MM.1S (cell line): ENCODE measurements around the gene ANO10.

Source experiments
- DNase-seq: peaks from one replicate; pipeline ENCODE4 v3.0.0-alpha.2; 2015
- H2AFZ ChIP-seq: fragments of 300-600 bp; sonication (generic); 2 replicates; pipeline ENCODE4 v1.6.0; 2016; ENCODE audit warnings: antibody characterized with exemption, low read length
- H3F3A ChIP-seq: fragments of 300-600 bp; sonication (generic); 2 replicates; pipeline ENCODE4 v1.6.1; 2016; ENCODE audit warnings: mild to moderate bottlenecking, antibody characterized with exemption, low read length, moderate library complexity, mixed read lengths; ENCODE audit not compliant: insufficient read depth
- H3K27ac ChIP-seq: fragments of 300-600 bp; sonication (generic); 2 replicates; pipeline ENCODE4 v1.5.1; 2016; ENCODE audit warnings: mild to moderate bottlenecking, low read length
- H3K27me3 ChIP-seq: fragments of 300-600 bp; sonication (generic); replicated peaks from 2 replicates; pipeline ENCODE4 v1.6.0; 2016; ENCODE audit warnings: low read length; ENCODE audit not compliant: insufficient read depth
- H3K36me3 ChIP-seq: fragments of 300-600 bp; sonication (generic); replicated peaks from 2 replicates; pipeline ENCODE4 v1.6.1; 2016; ENCODE audit warnings: mild to moderate bottlenecking, low read length, mixed read lengths; ENCODE audit not compliant: insufficient read depth
- H3K4me1 ChIP-seq: fragments of 300-600 bp; sonication (generic); 2 replicates; pipeline ENCODE4 v1.6.1; 2016; ENCODE audit warnings: low read length, mixed read lengths
- H3K4me2 ChIP-seq: fragments of 300-600 bp; sonication (generic); 2 replicates; pipeline ENCODE4 v1.6.0; 2016; ENCODE audit warnings: low read depth, low read length
- H3K4me3 ChIP-seq: fragments of 300-600 bp; sonication (generic); 2 replicates; pipeline ENCODE4 v1.5.1; 2016; ENCODE audit warnings: low read length, mixed read lengths
- H3K79me2 ChIP-seq: fragments of 300-600 bp; sonication (generic); 2 replicates; pipeline ENCODE4 v1.6.1; 2016; ENCODE audit warnings: mixed run types, low read length, mixed read lengths
- H3K9ac ChIP-seq: fragments of 300-600 bp; sonication (generic); 2 replicates; pipeline ENCODE4 v1.6.1; 2016; ENCODE audit warnings: low read length, mixed read lengths
- H3K9me2 ChIP-seq: fragments of 300-600 bp; sonication (generic); replicated peaks from 2 replicates; pipeline ENCODE4 v1.6.1; 2016; ENCODE audit warnings: mild to moderate bottlenecking, low read length, mixed read lengths; ENCODE audit not compliant: insufficient read depth
- H3K9me3 ChIP-seq: fragments of 300-600 bp; sonication (generic); replicated peaks from 2 replicates; pipeline ENCODE4 v1.6.1; 2016; ENCODE audit warnings: mild to moderate bottlenecking, low read length, mixed read lengths; ENCODE audit not compliant: insufficient read depth
- H4K20me1 ChIP-seq: fragments of 300-600 bp; sonication (generic); 2 replicates; pipeline ENCODE4 v1.6.1; 2016; ENCODE audit warnings: mild to moderate bottlenecking, low read length, moderate library complexity, mixed read lengths; ENCODE audit not compliant: insufficient read depth
- CTCF ChIP-seq: fragments of 300-600 bp; sonication (generic); IDR thresholded peaks from 2 replicates; pipeline ENCODE4 v1.5.1; 2016; ENCODE audit warnings: antibody characterized with exemption, low read length, mixed read lengths
- EZH2 ChIP-seq: fragments of 300-600 bp; sonication (generic); optimal IDR thresholded peaks from 2 replicates; pipeline ENCODE3; 2017; ENCODE audit warnings: low read depth, mild to moderate bottlenecking, antibody characterized with exemption, low read length, mixed read lengths
- EZH2phosphoT487 ChIP-seq: fragments of 300-600 bp; sonication (generic); IDR thresholded peaks from 2 replicates; pipeline ENCODE4 v1.6.1; 2018; ENCODE audit warnings: antibody characterized with exemption, low read length

ANO10 gene

GRCh38 chr3:43372809-43373559 is 248.8 kb downstream of the ANO10 start:
- Histone ChIP-seq H3K27ac (no peak overlapping the region), H3K4me3 (no peak overlapping the region), H3K4me1 (no peaks in the 10 kb centered on the region), H3K9me2 (no peaks in the 10 kb centered on the region), H3K9ac (no peak overlapping the region), H3F3A (no peaks in the 10 kb centered on the region), H3K27me3 (no peaks in the 10 kb centered on the region), H3K79me2 (no peaks in the 10 kb centered on the region), H3K9me3 (no peaks in the 10 kb centered on the region), H2AFZ (no peak overlapping the region), H3K4me2 (no peak overlapping the region), H4K20me1 (no peaks in the 10 kb centered on the region), H3K36me3 (no peaks in the 10 kb centered on the region)
- DNase-seq = no peak
- TF ChIP-seq CTCF = no peak
- TF ChIP-seq EZH2phosphoT487 = no peak
- TF ChIP-seq EZH2 = no peak

GRCh38 chr3:43372007-43372740 is 249.6 kb downstream of the ANO10 start:
- no peak overlapping the region for H3K9ac ChIP-seq
- no peak for DNase-seq
- H2AFZ ChIP-seq = no peak overlapping the region
- H3K79me2 ChIP-seq = no peaks in the 10 kb centered on the region
- H3K27me3 ChIP-seq = no peaks in the 10 kb centered on the region
- H3F3A ChIP-seq = no peaks in the 10 kb centered on the region
- H3K4me1 ChIP-seq = no peaks in the 10 kb centered on the region
- H3K4me3 ChIP-seq = no peak overlapping the region
- H4K20me1 ChIP-seq = no peaks in the 10 kb centered on the region
- no peaks in the 10 kb centered on the region for H3K36me3 ChIP-seq
- TF ChIP-seq EZH2 (no peak), CTCF (no peak), EZH2phosphoT487 (no peak)
- no peak overlapping the region for H3K27ac ChIP-seq
- H3K4me2 ChIP-seq = no peak overlapping the region
- H3K9me3 ChIP-seq = no peaks in the 10 kb centered on the region
- H3K9me2 ChIP-seq = no peaks in the 10 kb centered on the region

GRCh38 chr3:43371494-43371893 is 250.3 kb downstream of the ANO10 start:
- TF ChIP-seq CTCF = no peak
- no peak for TF ChIP-seq EZH2phosphoT487
- no peak for TF ChIP-seq EZH2
- no peak overlapping the region for H2AFZ ChIP-seq
- H3K36me3 ChIP-seq = no peaks in the 10 kb centered on the region
- H3K4me1 ChIP-seq = no peaks in the 10 kb centered on the region
- H3K9me3 ChIP-seq = no peaks in the 10 kb centered on the region
- DNase-seq = no peak
- no peak overlapping the region for H3K4me2 ChIP-seq
- H3K79me2 ChIP-seq = no peaks in the 10 kb centered on the region
- no peaks in the 10 kb centered on the region for H3F3A ChIP-seq
- H3K4me3 ChIP-seq = no peak overlapping the region
- H4K20me1 ChIP-seq = no peaks in the 10 kb centered on the region
- H3K27me3 ChIP-seq = no peaks in the 10 kb centered on the region
- H3K9ac ChIP-seq = no peak overlapping the region
- no peak overlapping the region for H3K27ac ChIP-seq
- H3K9me2 ChIP-seq = no peaks in the 10 kb centered on the region
